Retinal pigment epithelial cell (primary cell): Measurements from ENCODE around the gene GET3.
"Not testable (repeated sequence)": the region's sequence is repeated elsewhere in the genome, so short reads cannot be mapped to it uniquely, and the experiment has no call there.

Experiments used
- DNase-seq: peaks from one replicate; pipeline ENCODE4 v3.0.0-alpha.2; 2010; ENCODE audit warnings: low read depth
- H3K4me3 ChIP-seq: 2 replicates; pipeline ENCODE4 v1.5.1; 2011; ENCODE audit warnings: mild to moderate bottlenecking, low read length, control low read depth, moderate library complexity
- TF ChIP-seq, protein P1 (sequence below): conservative IDR thresholded peaks from 2 replicates; pipeline ENCODE4 v1.5.1; 2011; ENCODE audit warnings: low read depth, low read length, control low read depth, inconsistent platforms

Gene GET3

DNA sequence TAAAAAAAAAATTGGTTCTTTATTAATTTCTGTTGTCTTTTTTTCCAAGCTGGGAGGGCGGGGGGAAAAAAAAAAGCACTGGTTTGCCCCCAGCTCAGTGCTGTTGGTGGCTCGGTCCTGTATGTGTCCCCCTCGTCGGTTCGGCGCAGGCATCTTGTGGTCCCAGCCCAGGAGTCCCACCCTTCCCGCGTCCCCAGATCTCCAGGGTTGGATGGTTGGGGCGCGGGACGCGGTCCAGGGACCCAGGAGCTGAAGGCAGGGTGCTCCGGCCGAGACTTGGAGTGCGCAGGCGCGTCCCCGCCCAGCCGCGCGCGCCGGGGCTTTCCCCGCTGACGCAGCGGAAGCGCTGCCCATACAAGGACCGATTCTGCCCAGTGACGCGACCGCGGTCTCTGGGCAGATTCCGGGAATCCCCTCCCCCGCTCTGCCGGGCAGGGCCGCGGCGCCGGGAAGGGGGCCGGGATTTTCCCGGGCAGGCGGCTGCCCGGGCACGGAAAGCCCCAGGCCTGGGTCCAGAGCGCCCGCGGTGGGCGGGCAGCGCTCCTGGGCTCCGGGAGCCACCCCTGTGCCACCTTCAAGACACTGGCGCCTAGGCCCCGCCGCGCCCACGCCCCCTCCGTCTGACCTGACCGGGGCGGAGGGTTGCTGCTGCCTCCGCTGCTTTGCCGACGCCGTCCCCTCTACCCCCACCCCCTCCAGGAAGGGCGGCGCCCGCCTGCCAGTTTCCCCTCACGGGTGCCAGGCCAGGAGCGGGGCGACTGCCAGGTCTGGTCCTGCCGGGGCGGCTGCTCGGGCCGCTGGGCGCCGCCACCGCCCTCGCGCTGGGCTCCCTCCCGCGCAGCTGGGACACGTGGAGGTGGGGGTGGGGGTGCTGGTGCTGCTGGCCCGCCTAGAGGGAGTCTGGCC, 56.2 kb downstream of the GET3 start:
- TF ChIP-seq, protein P1, sequence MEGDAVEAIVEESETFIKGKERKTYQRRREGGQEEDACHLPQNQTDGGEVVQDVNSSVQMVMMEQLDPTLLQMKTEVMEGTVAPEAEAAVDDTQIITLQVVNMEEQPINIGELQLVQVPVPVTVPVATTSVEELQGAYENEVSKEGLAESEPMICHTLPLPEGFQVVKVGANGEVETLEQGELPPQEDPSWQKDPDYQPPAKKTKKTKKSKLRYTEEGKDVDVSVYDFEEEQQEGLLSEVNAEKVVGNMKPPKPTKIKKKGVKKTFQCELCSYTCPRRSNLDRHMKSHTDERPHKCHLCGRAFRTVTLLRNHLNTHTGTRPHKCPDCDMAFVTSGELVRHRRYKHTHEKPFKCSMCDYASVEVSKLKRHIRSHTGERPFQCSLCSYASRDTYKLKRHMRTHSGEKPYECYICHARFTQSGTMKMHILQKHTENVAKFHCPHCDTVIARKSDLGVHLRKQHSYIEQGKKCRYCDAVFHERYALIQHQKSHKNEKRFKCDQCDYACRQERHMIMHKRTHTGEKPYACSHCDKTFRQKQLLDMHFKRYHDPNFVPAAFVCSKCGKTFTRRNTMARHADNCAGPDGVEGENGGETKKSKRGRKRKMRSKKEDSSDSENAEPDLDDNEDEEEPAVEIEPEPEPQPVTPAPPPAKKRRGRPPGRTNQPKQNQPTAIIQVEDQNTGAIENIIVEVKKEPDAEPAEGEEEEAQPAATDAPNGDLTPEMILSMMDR, result no peak
- DNase-seq, result peak; percentile 75

GRCh38 chr19:12794196-12794941, 57.1 kb downstream of the GET3 start:
- H3K4me3 ChIP-seq, result peak overlapping the region; percentile 76
- DNase-seq, result no peak
- TF ChIP-seq, protein P1, result no peak

More for the DNA sequence above, 56.2 kb downstream of the GET3 start:
- peak overlapping the region; percentile 76 for H3K4me3 ChIP-seq

GRCh38 chr19:12794971-12795381, 57.7 kb downstream of the GET3 start:
- H3K4me3 ChIP-seq, result no peak overlapping the region
- TF ChIP-seq, protein P1, result no peak
- no peak for DNase-seq

GRCh38 chr19:12796146-12797071, 59.1 kb downstream of the GET3 start:
- H3K4me3 ChIP-seq, result no peak overlapping the region
- DNase-seq, result no peak
- TF ChIP-seq, protein P1, result peak; percentile 94

GRCh38 chr19:12797141-12797587, 59.9 kb downstream of the GET3 start:
- TF ChIP-seq, protein P1, result no peak
- H3K4me3 ChIP-seq, result no peak overlapping the region
- no peak for DNase-seq

DNA sequence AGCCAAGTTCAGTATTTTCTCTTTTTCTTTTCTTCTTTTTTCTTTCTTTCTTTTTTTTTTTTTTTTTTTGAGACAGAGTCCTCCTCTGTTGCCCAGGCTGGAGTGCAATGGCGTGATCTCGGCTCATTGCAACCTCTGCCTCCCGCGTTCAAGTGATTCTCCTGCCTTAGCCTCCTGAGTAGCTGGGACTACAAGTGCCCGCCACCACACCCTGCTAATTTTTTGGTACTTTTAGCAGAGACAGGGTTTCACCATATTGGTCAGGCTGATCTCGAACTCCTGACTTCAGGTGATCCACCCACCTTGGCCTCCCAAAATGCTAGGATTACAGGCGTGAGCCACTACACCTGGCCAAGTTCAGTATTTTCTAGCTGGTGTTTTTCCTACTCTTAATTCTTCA, 60.3 kb downstream of the GET3 start:
- not testable (repeated sequence) for H3K4me3 ChIP-seq, DNase-seq
